SKM-1 treated with dmso at 0.1 percent for 144 hours (cell line): ENCODE measurements around the gene DMTF1.
"Not testable (repeated sequence)": the region's sequence is repeated elsewhere in the genome, so short reads cannot be mapped to it uniquely, and the experiment has no call there.

Experiments used
- DNase-seq: peaks from one replicate; lab custom pipeline; 2025; ENCODE audit not compliant: unreplicated experiment; lab: John Stamatoyannopoulos, UW

Gene DMTF1

DNA sequence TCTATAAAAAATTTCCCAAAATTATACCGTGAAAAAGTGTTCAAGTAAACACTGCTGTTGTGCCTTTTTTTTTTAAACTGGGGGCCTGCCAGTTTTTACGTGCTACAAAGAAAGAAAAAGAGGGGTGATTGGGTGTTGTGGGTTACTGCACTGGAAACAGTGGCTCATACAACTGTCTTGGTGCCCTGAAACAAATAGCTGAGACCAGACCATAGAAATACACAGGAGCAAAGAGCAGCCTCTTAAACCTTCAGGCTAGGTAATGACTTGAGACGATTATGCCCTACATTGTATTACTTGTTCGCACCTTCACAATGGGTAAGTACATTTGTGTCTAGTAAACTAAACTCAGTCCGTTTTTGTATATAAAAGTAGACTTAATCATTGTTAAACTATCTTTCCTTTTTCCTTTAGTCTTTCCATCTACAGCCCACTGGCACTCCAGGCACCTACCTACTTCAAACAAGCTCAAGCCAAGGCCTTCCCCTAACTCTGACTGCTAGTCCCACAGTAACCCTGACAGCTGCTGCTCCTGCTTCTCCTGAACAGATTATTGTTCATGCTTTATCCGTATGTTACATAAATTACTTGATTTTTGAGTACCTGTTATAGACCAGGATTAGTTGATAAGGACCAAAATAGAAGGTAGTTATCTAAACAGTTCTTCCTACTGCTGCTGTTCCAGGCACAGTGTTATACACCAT lies 40.7 kb downstream of the DMTF1 start:
- no peak for DNase-seq

GRCh38 chr7:87193912-87194311 lies 41.7 kb downstream of the DMTF1 start:
- DNase-seq = no peak

DNA sequence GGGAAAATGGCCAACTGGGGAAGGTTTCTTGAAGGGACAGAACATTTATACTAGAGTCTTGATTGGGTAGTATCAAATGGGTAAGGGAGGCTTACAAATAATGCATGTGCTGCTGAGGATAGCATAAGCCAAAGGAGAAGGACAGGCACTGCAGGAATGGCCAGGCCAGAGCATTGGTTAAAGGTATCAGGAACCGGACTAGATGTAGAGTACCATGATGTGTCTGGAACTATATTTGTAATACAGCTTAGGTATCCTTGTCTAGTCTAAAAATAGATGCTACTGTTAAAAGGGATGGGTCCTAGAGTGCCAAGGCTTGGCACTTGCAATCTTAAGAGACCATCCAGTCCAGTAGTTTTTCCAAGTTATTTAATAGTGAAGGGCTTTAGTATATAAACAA lies 47.0 kb downstream of the DMTF1 start:
- no peak for DNase-seq

DNA sequence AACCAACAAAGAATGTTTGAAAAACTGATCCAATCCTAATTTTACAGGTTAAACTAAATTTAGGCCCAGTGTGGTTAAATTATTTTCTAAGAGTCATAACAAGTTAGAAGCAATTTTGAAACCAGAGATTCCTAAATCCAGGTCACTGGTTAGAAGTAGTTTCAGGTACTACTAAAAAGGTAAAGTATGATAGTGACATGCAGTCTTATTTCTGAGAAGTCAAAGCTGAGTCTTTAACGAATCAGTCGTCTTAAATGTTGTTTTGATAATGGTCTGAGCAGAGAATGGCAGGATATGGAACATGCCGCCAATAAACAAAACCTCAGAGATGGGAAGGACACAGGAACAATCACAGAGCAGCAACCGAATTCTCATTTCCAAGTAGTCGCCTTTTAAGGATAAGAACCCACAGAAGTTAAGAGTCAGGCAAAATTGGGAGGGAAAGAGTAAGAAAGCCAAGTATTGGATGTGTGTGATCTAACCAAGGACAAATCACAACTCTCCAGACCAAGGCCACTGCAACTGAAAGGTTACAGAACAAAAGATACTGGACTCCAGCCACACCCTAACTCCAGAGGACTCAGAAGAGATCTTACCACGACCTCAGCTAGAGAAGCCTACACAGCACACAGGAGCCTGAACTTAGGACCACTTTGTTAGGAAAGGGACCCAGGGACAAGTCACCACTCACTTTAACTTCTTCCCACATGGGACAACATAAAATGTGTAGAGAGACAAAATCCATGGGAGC lies 47.6 kb downstream of the DMTF1 start:
- DNase-seq = no peak

DNA sequence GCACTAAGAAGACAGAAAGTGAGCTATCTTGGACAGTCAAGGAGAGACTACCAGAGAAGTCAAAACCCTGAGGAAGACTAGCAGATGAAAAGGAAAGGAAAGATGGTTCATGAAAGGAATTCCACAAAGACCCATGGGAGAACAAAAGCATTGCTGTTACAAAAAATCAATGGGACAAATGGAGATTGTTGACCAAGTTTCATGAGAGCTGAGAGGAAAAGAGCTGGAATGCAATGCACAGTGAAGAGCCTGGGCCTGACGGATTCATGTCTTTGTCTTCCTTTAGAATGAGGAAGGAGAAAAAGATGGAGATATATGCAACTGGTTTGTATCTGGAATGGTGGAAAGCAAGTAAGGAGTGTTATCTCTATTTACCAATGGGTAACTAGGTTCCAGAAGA lies 50.0 kb downstream of the DMTF1 start:
- DNase-seq = no peak

DNA sequence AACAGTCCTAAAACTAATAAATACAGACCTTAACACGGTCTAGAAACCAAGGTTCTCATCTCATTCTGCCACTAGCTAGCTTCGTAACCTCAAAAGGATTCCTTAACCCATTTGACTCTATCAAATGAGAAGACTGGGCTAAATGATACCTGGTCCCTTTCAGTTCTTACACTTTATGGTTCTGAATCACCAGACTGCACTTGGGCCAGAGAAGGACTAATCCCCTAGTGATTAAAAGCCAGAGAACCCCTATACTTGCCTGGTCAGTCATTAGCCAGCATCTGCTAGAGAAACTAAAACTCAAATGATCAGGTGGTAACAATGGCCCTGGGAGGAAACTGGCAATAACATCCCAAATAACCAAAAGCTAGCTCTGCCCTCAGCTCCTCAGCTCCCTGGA lies 50.5 kb downstream of the DMTF1 start:
- no peak for DNase-seq

GRCh38 chr7:87203929-87204328 lies 51.7 kb downstream of the DMTF1 start:
- not testable (repeated sequence) for DNase-seq

DNA sequence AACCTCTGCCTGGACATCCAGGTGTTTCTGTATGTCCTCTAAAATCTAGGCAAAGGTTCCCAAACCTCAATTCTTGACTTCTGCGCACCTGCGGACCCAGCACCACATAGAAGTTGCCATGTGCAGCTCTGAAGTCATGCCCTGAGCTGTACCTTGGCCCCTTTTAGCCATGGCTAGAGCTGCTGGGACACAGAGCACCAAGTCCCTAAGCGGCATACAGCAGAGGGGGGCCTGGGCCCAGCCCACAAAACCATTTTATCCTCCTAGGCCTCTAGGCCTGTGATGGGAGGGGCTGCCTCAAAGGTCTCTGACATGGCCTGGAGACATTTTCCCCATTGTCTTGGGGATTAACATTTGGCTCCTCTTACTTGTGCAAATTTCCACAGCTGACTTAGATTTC lies 52.7 kb downstream of the DMTF1 start:
- DNase-seq = no peak

DNA sequence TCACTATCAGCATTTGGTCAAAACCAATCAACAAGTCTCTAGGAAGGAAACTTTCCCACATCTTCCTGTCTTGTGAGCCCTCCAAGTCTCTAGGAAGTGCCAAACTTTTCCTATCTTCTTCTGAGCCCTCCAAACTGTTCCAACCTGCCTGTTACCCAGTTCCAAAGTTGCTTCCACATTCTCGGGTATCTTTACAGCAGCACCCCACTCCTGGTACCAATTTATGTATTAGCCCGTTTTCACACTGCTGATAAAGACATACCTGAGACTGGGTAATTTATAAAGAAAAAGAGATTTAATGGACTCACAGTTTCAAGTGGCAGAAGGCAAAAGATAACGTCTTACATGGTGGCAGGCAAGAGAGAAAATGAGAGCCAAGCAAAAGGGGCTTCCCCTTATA lies 53.4 kb downstream of the DMTF1 start:
- DNase-seq = not testable (repeated sequence)

- no peak for DNase-seq
These were observed 54.1 kb downstream of the DMTF1 start for GRCh38 chr7:87206361-87206760.

DNA sequence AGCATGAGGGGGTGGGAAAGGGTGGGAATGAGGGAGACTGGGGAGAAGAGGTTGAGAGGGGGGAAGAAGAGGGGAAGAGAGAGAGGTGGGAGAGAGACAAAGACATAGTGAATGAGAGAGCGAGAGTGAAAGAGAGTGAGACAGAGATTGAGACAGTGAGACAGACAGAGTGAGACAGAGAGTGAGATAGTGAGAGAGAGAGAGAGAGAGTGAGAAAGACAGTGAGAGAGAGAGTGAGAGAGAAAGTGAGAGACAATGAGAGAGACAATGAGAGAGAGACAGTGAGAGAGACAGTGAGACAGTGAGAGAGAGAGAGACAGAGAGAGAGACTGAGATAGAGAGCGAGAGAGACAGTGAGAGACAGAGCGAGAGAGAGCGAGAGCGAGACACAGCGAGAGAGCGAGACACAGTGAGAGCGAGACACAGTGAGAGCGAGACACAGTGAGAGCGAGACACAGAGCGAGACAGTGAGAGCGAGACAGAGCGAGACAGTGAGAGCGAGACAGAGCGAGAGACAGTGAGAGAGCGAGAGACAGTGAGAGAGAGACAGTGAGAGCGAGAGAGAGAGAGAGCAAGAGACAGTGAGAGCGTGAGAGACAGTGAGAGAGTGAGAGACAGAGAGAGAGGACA lies 57.2 kb downstream of the DMTF1 start:
- no peak for DNase-seq

DNA sequence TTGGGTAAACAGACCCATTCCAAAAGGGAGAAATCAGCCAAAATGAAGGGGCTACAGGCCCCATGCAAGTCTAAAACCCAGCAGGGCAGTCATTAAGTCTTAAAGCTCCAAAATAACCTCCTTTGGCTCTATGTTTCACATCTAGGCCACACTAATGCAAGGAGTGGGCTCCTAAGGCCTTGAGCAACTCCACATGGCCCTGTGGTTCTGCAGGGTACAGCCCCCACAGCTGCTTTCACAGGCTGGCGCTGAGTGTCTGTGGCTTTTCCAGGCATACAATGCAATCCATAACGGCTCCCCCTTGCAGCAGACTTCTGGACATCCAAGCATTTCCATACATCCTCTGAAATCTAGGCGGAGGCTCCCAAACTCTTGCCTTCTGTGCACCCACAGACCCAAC lies 58.3 kb downstream of the DMTF1 start:
- DNase-seq = no peak

- DNase-seq = no peak
These were observed 60.2 kb downstream of the DMTF1 start for GRCh38 chr7:87212498-87212897.

- no peak for DNase-seq
These were observed 61.0 kb downstream of the DMTF1 start for GRCh38 chr7:87213252-87213651.

DNA sequence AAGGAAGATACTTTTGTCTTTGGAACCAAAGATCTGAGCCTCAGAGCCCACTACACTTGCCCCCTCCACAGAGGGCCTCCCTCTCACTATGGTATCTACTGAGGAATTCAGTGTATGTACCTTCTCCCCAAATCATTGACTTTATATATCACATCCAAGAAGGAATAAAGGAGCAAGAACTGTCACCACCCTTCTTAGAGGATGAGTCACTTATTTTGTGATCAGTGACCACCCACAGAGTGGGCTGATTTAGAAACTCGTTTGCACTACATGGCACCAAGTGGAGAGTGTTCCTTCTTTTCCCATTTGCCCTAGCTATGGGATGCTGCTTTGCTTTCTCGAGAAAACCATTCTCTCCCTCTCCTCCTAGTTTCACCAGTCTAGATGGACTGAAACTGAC lies 61.6 kb downstream of the DMTF1 start:
- no peak for DNase-seq

GRCh38 chr7:87215046-87215445 lies 62.8 kb downstream of the DMTF1 start:
- no peak for DNase-seq

GRCh38 chr7:87216701-87217508 lies 64.7 kb downstream of the DMTF1 start:
- DNase-seq = no peak

DNA sequence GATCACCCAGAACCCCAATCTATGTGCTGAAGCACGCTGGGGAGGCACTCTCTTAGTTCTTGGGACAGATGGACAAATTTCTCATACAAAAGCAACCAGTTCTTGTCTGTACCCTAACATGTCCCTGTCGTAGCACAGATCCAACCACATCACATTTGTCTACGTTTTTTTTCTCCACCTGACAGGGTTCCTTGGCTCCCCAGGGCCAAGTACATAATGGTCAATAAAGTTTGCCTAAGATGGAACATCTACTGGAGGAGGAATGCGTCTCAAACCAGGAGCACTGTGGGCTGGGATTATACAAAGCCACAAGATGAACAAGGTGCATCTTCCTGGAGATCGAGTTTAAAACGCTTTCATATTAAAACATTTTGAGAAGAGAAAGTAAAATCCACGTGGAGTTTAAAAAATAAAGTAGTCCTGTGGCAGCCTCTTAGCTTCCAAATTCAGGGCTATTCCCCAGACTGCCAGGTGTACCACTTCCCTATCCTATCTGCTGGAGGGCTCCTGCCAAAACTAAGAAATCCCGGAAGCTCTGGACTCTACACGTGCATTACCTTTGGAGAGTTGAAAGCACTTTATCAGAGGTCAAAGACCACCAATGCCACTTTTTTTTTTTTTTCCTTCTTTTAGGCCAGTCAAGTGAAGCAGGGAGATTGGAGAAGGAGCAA lies 65.9 kb downstream of the DMTF1 start:
- no peak for DNase-seq

- peak; percentile 66 for DNase-seq
These were observed 66.7 kb downstream of the DMTF1 start for GRCh38 chr7:87218796-87219544.

DNA sequence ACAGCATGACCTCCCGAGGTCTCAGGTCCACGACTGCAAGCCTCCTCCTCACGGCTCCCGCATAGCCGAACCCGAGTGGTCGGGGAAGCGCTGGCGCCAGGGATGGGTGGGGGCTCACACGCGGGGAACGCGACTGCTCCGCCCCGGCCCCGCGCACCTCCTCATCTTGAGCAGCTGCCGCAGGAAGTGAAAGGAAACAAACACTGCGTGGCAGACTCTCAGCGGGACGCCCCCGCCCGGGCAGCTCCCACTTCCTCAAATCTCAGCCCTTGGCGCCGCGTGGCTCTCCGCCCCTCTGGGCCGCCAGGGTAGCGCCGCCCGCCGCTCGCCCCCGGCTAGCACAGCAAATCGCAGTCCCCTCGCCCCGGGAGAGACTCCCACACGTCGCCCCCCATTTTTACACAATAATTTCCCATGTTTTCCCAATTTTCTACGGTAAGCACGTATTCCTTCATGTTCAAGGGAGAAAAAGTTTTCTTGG lies 67.3 kb downstream of the DMTF1 start, which contains the start of gene TMEM243:
TSS of gene TMEM243 (minus strand) at position 188 of the 481 bp plus-strand sequence. CDS start 229 bp downstream, outside the sequence.
- peak; percentile 92 for DNase-seq
